Measurements from ENCODE around the gene NCCRP1.

GRCh38 chr19:39164289-39164688, 32.5 kb upstream of the NCCRP1 start:
- no peak for TF ChIP-seq CTCF (conservative IDR thresholded peaks at IDR 0.05; ENCODE audit: low read length)
- no peak for TF ChIP-seq EZH2phosphoT487 (IDR thresholded peaks at IDR 0.05; ENCODE audit: borderline replicate concordance, low read depth, low read length)
